Measurements from ENCODE around the gene PGP. TPM values are rescaled to one million over a fixed set of nuclear protein-coding genes. Genes with fewer than 3 reads are reported as not detected.
"Not testable (repeated sequence)": the region's sequence is repeated elsewhere in the genome, so short reads cannot be mapped to it uniquely, and the experiment has no call there.

PGP gene
- total RNA-seq, 1 experiment from 2014 or later: 43.8 TPM

DNA sequence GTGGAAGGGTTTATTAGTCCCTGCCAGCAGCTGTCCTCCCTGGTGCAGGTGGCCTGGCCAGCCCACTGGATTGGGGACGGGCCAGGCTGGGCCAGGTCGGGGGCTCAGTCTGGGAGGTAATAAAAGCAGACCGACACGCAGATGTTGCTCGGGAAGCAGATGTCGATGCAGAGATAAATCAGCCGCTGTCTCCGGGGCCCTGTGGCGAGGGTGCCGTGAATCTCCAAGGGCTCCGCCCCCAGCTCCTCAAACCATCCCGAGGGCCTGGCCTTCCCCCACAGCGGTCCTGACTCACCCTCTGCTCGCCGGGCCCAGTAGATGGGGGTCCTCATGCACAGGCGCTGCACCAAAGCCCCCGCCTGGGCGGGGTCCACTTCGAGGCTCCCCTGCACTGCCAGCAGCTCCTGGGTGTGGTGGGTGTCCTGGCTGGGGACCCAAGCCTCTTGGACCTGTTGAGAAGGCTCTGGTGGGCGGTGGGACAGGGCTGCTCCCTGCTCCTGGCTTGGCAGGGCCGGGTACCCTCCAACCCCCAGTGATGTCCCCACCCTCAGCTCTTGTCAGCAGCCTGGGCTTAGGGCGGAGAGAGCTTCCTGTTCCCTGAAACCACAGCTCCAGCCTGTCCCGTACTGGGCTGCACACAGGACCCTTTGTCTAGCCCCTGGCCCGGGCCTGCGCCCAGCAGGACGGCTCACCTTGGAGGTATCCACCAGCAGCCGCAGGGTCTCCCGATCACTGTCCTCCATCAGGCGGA lies 5.2 kb downstream of the PGP start:
- no peak overlapping the region for H3K4me3 ChIP-seq
- H3K27me3 ChIP-seq: no peaks in the 10 kb centered on the region
- peaks cover 62% of the 10 kb centered on the region for H3K36me3 ChIP-seq
- no peaks in the 10 kb centered on the region for H3K9me3 ChIP-seq
- no peak for DNase-seq

DNA sequence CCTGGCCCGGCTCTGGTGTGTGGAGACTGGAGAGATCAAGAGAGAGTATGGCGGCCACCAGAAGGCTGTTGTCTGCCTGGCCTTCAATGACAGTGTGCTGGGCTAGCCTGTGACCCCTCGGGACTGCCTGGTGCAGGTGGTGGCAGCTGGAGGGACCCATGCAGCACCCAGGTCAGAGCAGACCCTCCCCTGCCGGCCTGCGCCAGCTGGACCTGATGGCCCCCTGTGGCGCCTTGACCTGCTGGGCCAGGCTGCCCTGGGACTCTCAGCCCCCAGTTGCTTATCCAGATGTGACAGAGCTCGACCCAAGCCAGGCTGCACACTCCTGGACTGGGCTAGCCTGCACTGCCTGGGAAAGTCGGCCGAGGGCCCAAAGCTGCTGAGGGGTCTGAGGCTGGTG lies 5.9 kb downstream of the PGP start:
- Histone ChIP-seq H3K27me3 (no peaks in the 10 kb centered on the region), H3K9me3 (no peaks in the 10 kb centered on the region), H3K36me3 (peaks cover 62% of the 10 kb centered on the region), H3K4me3 (no peak overlapping the region)
- no peak for DNase-seq

DNA sequence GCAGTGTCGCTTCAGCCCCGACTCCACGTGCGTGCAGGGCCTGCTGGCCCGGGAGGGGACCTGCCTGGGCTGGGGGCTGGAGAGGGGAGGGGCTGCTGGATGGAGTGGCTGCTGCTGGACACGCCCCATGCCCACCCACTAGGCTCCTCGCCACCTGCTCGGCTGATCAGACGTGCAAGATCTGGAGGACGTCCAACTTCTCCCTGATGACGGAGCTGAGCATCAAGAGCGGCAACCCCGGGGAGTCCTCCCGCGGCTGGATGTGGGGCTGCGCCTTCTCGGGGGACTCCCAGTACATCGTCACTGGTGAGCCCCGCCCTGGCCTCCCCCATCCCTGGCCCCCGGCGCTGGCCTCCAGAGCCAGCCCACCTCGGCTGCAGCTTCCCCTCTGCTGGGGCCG lies 6.3 kb downstream of the PGP start:
- DNase-seq: no peak
- Histone ChIP-seq H3K4me3 (no peak overlapping the region), H3K27me3 (no peaks in the 10 kb centered on the region), H3K36me3 (peaks cover 58% of the 10 kb centered on the region), H3K9me3 (no peaks in the 10 kb centered on the region)

DNA sequence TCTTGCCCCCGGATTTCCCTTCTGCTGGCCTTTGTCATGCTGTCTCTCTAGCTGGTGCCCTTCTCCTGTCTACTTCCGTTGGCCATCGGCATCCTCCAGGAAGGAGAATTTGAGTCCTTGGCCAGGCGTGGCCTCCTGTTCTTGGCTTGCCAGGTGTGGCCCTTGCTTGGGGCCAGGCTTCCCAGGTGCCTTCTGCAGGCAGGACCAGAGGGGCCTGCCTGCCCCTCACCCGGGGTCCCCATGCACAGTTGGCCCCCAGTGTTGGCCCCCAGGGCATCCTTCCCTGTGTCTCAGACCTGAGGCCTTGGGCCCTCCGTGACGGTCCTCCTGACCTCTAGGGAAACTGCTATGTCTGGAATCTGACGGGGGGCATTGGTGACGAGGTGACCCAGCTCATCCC lies 6.8 kb downstream of the PGP start:
- peaks cover 53% of the 10 kb centered on the region for H3K36me3 ChIP-seq
- H3K4me3 ChIP-seq: no peak overlapping the region
- no peaks in the 10 kb centered on the region for H3K9me3 ChIP-seq
- no peaks in the 10 kb centered on the region for H3K27me3 ChIP-seq
- DNase-seq: no peak

DNA sequence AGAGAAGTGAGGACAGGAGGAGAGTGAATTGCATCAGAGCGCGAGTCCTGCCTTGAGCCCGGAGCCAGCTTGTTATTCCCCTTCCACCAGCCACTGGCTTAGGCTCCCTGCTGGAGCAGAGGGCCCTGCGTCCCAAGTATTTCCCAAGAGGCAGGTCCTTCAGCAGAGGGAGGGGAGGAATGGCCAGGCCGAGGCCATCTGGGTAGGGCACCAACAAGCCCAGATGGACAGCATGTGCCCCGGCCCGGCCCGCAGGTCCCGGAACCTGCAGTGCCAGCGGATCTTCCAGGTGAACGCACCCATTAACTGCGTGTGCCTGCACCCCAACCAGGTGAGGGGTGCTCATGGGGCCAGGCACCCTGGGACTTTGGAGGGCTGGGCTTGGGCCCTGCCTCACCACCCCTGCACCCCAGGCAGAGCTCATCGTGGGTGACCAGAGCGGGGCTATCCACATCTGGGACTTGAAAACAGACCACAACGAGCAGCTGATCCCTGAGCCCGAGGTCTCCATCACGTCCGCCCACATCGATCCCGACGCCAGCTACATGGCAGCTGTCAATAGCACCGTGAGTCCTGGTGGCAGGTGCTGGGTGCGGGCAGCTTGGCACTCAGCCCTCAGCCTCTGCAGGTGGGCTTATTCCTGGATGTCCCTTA lies 7.7 kb downstream of the PGP start:
- DNase-seq: no peak

DNA sequence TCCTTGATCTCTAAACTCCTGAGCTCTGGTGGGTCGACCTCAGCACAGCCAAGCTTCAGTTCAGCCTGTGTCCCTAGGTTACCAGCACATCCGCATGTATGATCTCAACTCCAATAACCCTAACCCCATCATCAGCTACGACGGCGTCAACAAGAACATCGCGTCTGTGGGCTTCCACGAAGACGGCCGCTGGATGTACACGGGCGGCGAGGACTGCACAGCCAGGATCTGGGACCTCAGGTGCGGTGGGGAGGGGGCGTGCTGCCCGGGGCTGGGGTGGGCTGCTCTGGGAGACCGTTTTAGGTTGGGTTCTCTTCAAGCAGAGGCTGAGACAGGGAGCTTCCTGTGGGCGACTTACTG lies 8.2 kb downstream of the PGP start:
- no peaks in the 10 kb centered on the region for H3K27me3 ChIP-seq
- H3K4me3 ChIP-seq: peak overlapping the region; percentile 97
- DNase-seq: no peak
- H3K9me3 ChIP-seq: no peaks in the 10 kb centered on the region
- peaks cover 39% of the 10 kb centered on the region for H3K36me3 ChIP-seq

More for the DNA sequence above, 7.7 kb downstream of the PGP start:
- Histone ChIP-seq H3K36me3 (peaks cover 44% of the 10 kb centered on the region), H3K27me3 (no peaks in the 10 kb centered on the region), H3K4me3 (no peak overlapping the region; the same call in 1 of the 2 replicates), H3K9me3 (no peaks in the 10 kb centered on the region)

GRCh38 chr16:2205967-2206313 lies 8.7 kb downstream of the PGP start:
- peaks cover 38% of the 10 kb centered on the region for H3K36me3 ChIP-seq
- peak; percentile 35 for DNase-seq

DNA sequence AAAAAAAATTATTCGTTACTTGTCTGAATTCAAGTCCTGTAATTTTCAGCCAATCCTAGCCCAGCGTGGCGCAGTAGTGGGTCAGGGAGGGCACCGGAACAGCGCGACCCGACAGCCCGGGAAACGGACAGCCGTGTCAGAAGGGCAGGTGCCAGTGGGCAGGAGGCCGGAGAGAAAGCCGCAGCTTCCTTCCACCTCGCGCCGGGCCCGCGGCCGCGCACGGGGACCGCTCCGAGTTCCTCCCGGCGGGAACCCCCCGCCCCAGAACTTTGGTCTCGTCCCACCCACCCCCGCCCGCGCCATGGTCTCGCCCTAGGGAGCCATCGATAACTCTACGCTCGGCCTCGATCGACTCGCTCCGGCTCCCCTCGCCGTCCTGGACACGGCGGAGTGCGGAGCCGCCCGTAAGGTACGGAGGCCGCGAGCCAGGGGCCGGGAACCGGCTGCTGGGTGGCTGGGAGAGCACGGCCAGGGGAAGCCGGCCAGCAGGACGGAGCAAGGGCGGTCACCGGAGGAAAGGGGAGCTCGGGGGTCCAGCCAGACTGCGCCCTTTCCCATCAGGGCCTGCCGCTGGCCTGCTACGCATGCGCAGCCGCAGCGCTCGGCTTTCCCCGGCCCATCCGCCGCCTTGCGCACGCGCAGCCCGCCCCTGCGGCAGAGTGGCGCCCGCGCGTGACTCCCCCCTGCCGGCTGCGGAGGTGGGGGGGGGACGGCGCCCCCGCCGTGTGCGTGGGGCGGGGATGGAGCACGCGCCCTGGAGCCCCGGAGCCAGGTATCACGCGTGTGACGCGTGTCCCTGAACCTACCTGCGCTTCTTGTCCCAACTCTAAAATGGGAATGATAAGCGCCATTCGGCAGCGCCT lies 9.3 kb downstream of the PGP start, which contains the start of gene MLST8:
TSS of gene MLST8 (plus strand) at position 351 of the 863 bp plus-strand sequence. CDS start 632 bp downstream, outside the sequence.
- peak; percentile 83 for DNase-seq
- Histone ChIP-seq H3K36me3 (peaks cover 36% of the 10 kb centered on the region), H3K4me3 (peak within 1 kb of the TSS; percentile 97)

More at GRCh38 chr16:2205967-2206313, 8.7 kb downstream of the PGP start:
- peak overlapping the region; percentile 97 for H3K4me3 ChIP-seq
- H3K9me3 ChIP-seq: no peaks in the 10 kb centered on the region
- H3K27me3 ChIP-seq: no peaks in the 10 kb centered on the region

DNA sequence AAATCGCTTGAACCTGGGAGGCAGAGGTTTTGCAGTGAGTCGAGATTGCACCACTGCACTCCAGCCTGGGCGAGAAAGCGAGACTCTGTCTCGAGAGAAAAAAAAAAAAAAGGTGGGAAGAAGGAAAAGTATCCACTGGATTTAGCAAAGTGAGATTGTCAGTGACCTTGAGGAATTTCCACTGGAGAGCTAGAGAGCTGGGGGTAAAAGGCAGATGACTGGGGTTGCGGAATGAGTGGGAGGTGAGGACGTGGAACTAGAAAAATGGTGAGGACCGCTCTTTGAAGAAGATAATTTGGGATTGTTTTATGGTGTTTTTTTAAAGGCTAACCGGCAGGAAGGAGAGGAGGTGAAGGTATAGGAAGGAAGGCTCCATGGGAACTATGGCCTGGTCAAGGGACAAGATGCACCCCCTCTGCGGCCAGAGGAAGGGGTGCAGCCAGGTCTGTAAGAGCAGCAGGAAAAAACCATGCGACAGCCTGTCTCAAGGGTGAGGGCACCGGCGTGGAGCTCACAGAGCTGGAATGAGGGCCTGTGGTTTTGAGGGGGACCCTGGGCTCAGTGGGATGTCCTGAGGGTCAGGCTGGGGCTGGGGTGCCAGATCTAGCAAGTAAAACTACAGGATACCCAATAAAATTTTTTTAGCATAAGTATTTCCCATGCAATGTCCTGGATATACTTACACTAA lies 10.1 kb downstream of the PGP start:
- DNase-seq: no peak
- peaks cover 31% of the 10 kb centered on the region for H3K36me3 ChIP-seq
- no peaks in the 10 kb centered on the region for H3K9me3 ChIP-seq
- H3K27me3 ChIP-seq: no peaks in the 10 kb centered on the region
- peak overlapping the region; percentile 97 for H3K4me3 ChIP-seq

More for the DNA sequence above, 9.3 kb downstream of the PGP start, which contains the start of gene MLST8:
- no peaks in the 10 kb centered on the region for H3K9me3 ChIP-seq
- H3K27me3 ChIP-seq: no peaks in the 10 kb centered on the region

GRCh38 chr16:2203119-2203688 lies 11.4 kb downstream of the PGP start:
- not testable (repeated sequence) for H3K27me3 ChIP-seq, DNase-seq, H3K4me3 ChIP-seq, H3K9me3 ChIP-seq
- peaks cover 19% of the 10 kb centered on the region for H3K36me3 ChIP-seq

GRCh38 chr16:2200313-2200712 lies 14.3 kb downstream of the PGP start:
- Histone ChIP-seq H3K4me3 (no peak overlapping the region), H3K9me3 (no peaks in the 10 kb centered on the region), H3K36me3 (no peaks in the 10 kb centered on the region), H3K27me3 (peaks cover 14% of the 10 kb centered on the region)
- DNase-seq: no peak

DNA sequence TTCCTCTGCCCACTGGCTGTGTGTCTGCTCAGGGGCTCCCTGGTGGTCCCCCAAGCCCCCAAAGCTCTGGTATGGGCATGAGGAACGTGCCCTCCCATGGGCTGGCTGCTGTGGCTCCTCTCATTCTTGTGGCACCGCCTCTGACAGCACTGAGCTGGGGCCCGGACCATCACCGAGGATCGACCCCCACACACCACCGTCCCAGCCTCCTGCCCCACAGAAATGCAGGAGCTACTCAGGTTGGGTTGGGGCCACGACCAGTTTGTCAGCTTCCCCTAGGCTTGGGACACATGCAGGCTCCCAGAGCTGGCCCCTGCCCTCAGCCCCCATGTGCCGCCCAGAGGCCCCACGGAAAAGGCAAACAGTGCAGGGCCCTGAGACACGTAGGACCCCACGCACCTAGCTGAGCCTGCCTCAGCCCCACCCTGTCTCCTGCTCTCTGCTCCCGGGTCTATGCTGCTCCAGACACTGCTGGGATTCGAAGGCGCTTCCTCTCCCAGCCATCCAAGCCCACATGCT lies 15.0 kb downstream of the PGP start:
- Histone ChIP-seq H3K4me3 (no peak overlapping the region), H3K27me3 (peaks cover 14% of the 10 kb centered on the region), H3K36me3 (no peaks in the 10 kb centered on the region), H3K9me3 (no peaks in the 10 kb centered on the region)
- no peak for DNase-seq

GRCh38 chr16:2199095-2199494 lies 15.5 kb downstream of the PGP start:
- H3K27me3 ChIP-seq: peaks cover 14% of the 10 kb centered on the region
- no peak for DNase-seq
- H3K36me3 ChIP-seq: no peaks in the 10 kb centered on the region
- H3K9me3 ChIP-seq: no peaks in the 10 kb centered on the region
- H3K4me3 ChIP-seq: no peak overlapping the region

DNA sequence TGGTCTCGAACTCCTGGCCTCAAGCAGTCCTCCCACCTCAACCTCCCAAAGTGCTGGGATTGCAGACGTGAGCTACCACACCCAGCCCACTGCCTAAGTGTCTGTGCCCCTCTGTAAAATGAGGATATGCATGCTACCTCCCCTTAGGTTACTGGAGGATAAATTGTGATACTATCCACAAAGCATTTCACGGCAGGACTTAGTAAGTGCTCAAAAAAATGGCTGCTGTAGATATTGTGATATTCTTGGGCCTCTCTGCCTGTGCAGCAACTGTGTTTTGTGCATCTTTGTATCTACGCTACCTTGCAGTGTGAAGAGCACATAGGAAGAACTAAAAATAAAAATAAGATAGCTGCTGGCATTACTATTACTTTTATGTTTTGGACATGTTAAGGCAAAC lies 16.4 kb downstream of the PGP start:
- no peak for DNase-seq
- no peaks in the 10 kb centered on the region for H3K9me3 ChIP-seq
- H3K27me3 ChIP-seq: peaks cover 14% of the 10 kb centered on the region
- H3K4me3 ChIP-seq: no peak overlapping the region
- H3K36me3 ChIP-seq: no peaks in the 10 kb centered on the region

- no peaks in the 10 kb centered on the region for H3K36me3 ChIP-seq
- no peaks in the 10 kb centered on the region for H3K9me3 ChIP-seq
- peaks cover 14% of the 10 kb centered on the region for H3K27me3 ChIP-seq
- no peak for DNase-seq
- no peak overlapping the region for H3K4me3 ChIP-seq
Measured at GRCh38 chr16:2197765-2198164, 16.9 kb downstream of the PGP start.

- no peak overlapping the region for H3K4me3 ChIP-seq
- no peaks in the 10 kb centered on the region for H3K9me3 ChIP-seq
- peaks cover 14% of the 10 kb centered on the region for H3K27me3 ChIP-seq
Measured at GRCh38 chr16:2196981-2197511, 17.6 kb downstream of the PGP start.

More at GRCh38 chr16:2196981-2197511, 17.6 kb downstream of the PGP start:
- no peaks in the 10 kb centered on the region for H3K36me3 ChIP-seq
- no peak for DNase-seq

Measured in MG63 (cell line).